ENCODE data around the gene VMP1. TPM values are rescaled to one million over a fixed set of nuclear protein-coding genes. Genes with fewer than 3 reads are reported as not detected.

Gene VMP1
- total RNA-seq, 1 experiment from 2014 or later: 277 TPM

GRCh38 chr17:59856859-59857794 is 149.7 kb downstream of the VMP1 start:
- ATAC-seq: no peak
- no peak overlapping the region for H2AFZ ChIP-seq (ENCODE audit: low read length)
- no peaks in the 10 kb centered on the region for H3K36me3 ChIP-seq (ENCODE audit: low read depth, low read length)
- H3K4me3 ChIP-seq (ENCODE audit: low read length): no peak overlapping the region
- no peaks in the 10 kb centered on the region for H4K20me1 ChIP-seq (ENCODE audit: low read length)
- H3F3A ChIP-seq (ENCODE audit: low read length, unreplicated experiment): peaks cover 7% of the 10 kb centered on the region
- intact Hi-C loops (cut with micrococcal nuclease): no loop called here
- peaks cover 20% of the 10 kb centered on the region for H3K79me2 ChIP-seq (ENCODE audit: low read length)
- H3K4me1 ChIP-seq (ENCODE audit: insufficient read depth, low read length): peaks cover 64% of the 10 kb centered on the region
- ChIA-PET POLR2A (ENCODE audit: unreplicated experiment) (interaction anchor here (0.6 to 1.0 kb wide), 4 partner anchors 10 to 105 kb away, joined by 3 to 5 read pairs (median 4); no protein-coding TSS in a partner anchor), CTCF (interaction anchor here (0.8 kb wide), 1 partner anchor 110 kb away, joined by 4 read pairs; no protein-coding TSS in a partner anchor)
- peak; percentile 41 for DNase-seq
- H3K9ac ChIP-seq (ENCODE audit: low read length): peak overlapping the region; percentile 81
- BruUV-seq (replicated peaks): no TSS peak
- peak overlapping the region; percentile 92 for H3K27ac ChIP-seq (ENCODE audit: low read length)
- H3K9me2 ChIP-seq (replicated peaks; ENCODE audit: low read length): no peaks in the 10 kb centered on the region
- no peaks in the 10 kb centered on the region for H3K27me3 ChIP-seq (ENCODE audit: low read length)
- no peaks in the 10 kb centered on the region for H3K9me3 ChIP-seq (ENCODE audit: low read length)
- peak overlapping the region; percentile 16; the same call in 1 of the 2 replicates for H3K4me2 ChIP-seq (ENCODE audit: low read length)
- TF ChIP-seq EZH2phosphoT487 (IDR thresholded peaks at IDR 0.05; ENCODE audit: borderline replicate concordance, low read length) (no peak), CTCF (conservative IDR thresholded peaks at IDR 0.05; ENCODE audit: low read depth, low read length) (no peak), EZH2 (IDR thresholded peaks at IDR 0.05; ENCODE audit: low read length, unreplicated experiment) (no peak)

GRCh38 chr17:59858167-59858816 is 150.8 kb downstream of the VMP1 start:
- DNase-seq (no peak), ATAC-seq (no peak)
- ChIA-PET CTCF (interaction anchor here (0.6 to 2.1 kb wide), 4 partner anchors 10 to 156 kb away, joined by 3 to 61 read pairs (median 27); no protein-coding TSS in a partner anchor), POLR2A (ENCODE audit: unreplicated experiment) (interaction anchor here (1.5 kb wide), 2 partner anchors 13 to 15 kb away, joined by 21 to 22 read pairs; no protein-coding TSS in a partner anchor)
- BruUV-seq (replicated peaks): no TSS peak
- Histone ChIP-seq H3K4me3 (ENCODE audit: low read length) (no peak overlapping the region), H3K9me3 (ENCODE audit: low read length) (no peaks in the 10 kb centered on the region), H3K4me2 (ENCODE audit: low read length) (no peak overlapping the region), H2AFZ (ENCODE audit: low read length) (no peak overlapping the region), H3K79me2 (ENCODE audit: low read length) (peaks cover 20% of the 10 kb centered on the region), H3K27ac (ENCODE audit: low read length) (peak overlapping the region; percentile 92), H3K9ac (ENCODE audit: low read length) (0 out of 2 replicates have a peak overlapping the region, but pooled peaks have one; percentile 14), H3K4me1 (ENCODE audit: insufficient read depth, low read length) (peaks cover 54% of the 10 kb centered on the region), H3F3A (ENCODE audit: low read length, unreplicated experiment) (peaks cover 7% of the 10 kb centered on the region), H3K9me2 (replicated peaks; ENCODE audit: low read length) (no peaks in the 10 kb centered on the region), H3K36me3 (ENCODE audit: low read depth, low read length) (no peaks in the 10 kb centered on the region), H4K20me1 (ENCODE audit: low read length) (no peaks in the 10 kb centered on the region), H3K27me3 (ENCODE audit: low read length) (no peaks in the 10 kb centered on the region)
- TF ChIP-seq EZH2phosphoT487 (IDR thresholded peaks at IDR 0.05; ENCODE audit: borderline replicate concordance, low read length): no peak
- no peak for TF ChIP-seq CTCF (conservative IDR thresholded peaks at IDR 0.05; ENCODE audit: low read depth, low read length)
- TF ChIP-seq EZH2 (IDR thresholded peaks at IDR 0.05; ENCODE audit: low read length, unreplicated experiment): no peak
- intact Hi-C loops (cut with micrococcal nuclease): loop anchor here (2.0 kb wide), 1 partner anchor 337 kb away; no protein-coding TSS in a partner anchor
